ENCODE measurements around the gene OSBPL10. TPM values are rescaled to one million over a fixed set of nuclear protein-coding genes. Genes with fewer than 3 reads are reported as not detected.

The OSBPL10 gene
- total RNA-seq (2022; extraction: Qiagen RNA extraction; ENCODE audit: low read depth): 15.5 to 21.7 TPM (median 18.9 TPM) in 5 replicates

GRCh38 chr3:31981206-31982181 lies at the start of gene OSBPL10, which contains the start of gene ZNF860:
TSS of gene OSBPL10 (minus strand) at chr3:31981262. CDS start at chr3:31981179, 83 bp downstream.
TSS of gene ZNF860 (plus strand) at chr3:31981750. CDS start at chr3:31989080, 7,330 bp downstream.

Other genes with a start within 250 kb of the OSBPL10 start
- gene ZNF860, start 488 bp upstream of the OSBPL10 start, total RNA-seq (2022; extraction: Qiagen RNA extraction; ENCODE audit: low read depth): 0.90 to 2.3 TPM (median 1.4 TPM) in 5 replicates
- gene GPD1L, start 125.4 kb upstream of the OSBPL10 start, total RNA-seq (2022; extraction: Qiagen RNA extraction; ENCODE audit: low read depth): 13.6 to 21.6 TPM (median 19.2 TPM) in 5 replicates